ENCODE measurements around the gene ARCN1.

The ARCN1 gene

DNA sequence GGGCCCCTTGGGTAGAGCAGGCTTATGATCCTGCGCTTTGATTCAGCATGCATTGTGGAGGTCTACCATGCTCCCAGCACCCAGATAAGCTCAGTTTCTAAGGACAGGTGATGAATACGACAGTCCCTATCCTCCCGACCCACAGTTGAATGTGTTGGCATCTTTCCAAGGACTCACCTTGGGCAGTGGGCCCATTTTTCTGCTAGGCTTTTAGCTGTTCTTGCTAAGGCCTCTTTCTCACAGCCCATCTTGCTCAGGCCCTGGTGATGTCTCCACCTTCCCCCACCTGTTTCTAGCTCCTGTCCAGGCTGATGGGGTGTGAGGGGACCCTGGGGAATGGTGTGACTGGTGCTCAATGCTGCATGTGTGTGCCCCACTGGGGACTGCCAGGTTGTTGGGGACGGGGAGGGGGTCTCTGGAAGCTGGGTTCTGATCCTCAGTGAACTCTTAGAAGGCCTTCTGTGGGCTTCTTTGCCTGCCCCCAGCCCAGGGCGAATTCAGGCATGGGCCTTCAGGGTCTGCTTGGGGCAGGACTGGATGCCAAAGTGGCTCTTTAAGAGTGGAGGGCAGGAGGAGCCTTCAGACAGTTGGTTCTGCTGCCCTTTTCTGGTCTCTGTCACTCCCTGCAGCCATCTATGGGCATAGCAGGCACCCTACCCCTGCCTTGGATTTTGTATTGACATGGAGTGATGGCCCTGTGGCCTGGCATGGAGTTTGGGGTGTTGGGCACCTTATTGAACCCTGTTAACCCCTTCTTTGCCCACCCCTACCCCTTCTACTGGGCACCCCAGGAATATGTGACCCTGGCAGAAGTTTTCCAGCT is 68.3 kb downstream of the ARCN1 start:
- no peak for DNase-seq

GRCh38 chr11:118641397-118642019 is 69.3 kb downstream of the ARCN1 start:
- no peak for DNase-seq

GRCh38 chr11:118643142-118643994 is 71.2 kb downstream of the ARCN1 start:
- no peak for DNase-seq

DNA sequence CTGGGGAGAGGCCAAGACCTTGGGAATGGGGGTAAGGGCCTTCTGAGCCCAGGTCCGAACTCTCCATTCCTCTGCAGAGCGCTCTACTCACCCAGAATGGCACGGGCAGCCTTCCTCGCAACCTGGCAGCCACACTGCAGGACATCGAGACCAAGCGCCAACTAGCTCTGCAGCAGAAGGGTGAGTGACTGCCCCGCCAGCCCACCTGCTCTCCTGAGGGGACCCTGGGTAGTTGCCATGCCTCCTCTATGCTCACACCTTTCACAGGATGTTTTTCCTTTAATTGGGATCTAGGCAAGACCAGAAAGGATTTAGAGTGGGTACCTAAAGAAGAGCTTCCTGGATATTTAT is 71.8 kb downstream of the ARCN1 start:
- DNase-seq = no peak

DNA sequence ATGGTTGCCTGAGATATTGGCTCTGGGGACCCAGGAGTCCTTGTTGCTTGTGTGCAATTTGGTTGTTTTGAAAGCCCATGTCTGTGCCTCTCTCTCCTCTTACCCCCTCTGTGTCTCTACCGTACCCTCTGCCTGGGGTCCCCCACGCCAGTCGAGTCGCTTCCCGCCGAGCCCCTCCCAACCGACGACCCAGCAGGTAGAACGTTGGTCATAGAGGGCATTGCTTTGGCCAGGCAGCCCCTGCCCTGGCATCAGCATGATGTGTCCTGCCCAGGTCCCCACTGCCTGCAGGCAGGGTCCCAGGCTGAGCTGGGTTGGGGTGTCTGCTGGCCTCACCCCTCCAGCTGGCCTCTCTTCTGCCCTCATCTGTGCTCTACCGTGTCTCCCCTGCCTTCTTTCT is 72.3 kb downstream of the ARCN1 start:
- no peak for DNase-seq

DNA sequence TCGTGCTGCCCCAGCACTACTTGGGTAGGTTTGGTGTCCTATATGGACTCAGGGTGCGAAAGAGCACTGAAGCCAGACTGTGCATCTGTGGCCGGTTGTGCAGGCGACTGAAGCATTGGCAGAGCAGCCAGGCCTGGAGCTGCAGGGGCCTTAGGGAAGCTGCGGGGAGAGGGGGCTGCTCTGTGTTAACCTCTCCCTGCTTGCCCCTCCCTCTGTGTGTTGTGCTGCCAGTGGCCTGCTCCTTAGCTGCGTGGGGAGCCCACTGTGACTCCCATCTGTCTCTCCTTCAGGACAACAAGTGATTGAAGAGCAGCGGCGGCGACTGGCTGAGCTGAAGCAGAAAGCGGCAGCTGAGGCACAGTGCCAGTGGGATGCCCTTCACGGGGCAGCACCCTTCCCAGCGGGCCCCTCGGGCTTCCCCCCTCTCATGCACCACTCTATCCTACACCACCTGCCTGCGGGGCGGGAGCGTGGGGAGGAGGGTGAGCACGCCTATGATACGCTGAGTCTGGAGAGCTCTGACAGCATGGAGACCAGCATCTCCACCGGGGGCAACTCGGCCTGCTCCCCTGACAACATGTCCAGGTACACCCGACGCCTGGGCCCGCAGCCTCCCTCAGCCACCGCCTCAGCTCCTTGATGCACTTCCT is 73.0 kb downstream of the ARCN1 start:
- no peak for DNase-seq

DNA sequence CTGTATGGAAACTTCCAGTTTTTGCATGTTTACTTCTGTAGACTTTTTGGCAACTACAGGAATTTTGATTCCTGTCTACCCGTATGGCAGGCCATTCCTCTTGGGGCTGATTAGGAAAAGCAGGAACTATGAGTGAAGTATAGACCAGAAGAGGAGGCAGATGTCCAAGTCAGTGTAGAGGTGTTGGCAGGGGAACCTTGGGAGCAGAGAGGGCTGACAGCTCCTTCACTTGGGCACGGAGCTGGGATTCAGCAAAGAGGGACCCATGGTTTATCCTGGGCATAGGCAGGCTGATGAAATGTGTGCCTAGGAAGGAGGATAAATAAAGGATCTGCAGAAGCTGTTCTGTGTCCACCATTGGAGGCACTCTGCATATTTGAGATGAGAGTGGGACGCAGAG is 74.2 kb downstream of the ARCN1 start:
- no peak for DNase-seq

GRCh38 chr11:118648291-118648690 is 76.1 kb downstream of the ARCN1 start:
- DNase-seq = no peak

DNA sequence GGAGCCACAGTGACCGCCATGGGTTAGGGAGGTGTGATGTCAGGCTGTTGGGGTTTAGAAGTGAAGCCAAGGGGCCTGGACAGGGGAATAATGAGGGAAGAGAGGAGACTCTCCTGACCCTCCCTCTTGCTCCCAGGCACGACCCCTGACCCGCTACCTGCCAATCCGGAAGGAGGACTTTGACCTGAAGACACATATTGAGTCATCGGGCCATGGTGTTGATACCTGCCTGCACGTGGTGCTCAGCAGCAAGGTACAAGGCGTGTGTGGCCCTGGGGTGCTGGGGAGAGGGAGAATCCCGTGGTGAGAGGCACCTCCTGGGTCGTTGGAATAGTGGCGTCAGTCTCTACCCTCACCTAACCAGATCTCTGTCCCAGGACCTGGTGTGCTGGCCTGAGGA is 77.7 kb downstream of the ARCN1 start:
- no peak for DNase-seq

DNA sequence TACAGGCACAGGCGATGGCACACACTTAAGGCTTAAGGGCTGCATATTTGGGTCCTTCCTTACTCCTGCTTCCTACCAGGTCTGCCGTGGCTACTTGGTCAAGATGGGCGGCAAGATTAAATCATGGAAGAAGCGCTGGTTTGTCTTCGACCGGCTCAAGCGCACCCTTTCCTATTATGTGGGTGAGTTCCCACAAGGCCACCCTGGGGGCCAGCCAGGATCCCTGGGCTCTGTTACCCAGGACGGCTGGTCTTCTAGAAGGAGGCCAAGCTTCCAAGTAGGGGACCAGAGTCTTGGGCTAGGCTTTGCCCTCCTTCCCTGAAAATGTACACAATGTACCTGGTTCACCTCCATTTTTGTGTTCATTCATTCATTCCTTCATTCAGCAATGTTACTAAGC is 78.2 kb downstream of the ARCN1 start:
- DNase-seq = no peak

GRCh38 chr11:118651820-118652219 is 79.6 kb downstream of the ARCN1 start:
- no peak for DNase-seq
